B cell (primary cell): ENCODE results near the gene PAQR4. TPM values are rescaled to one million over a fixed set of nuclear protein-coding genes. Genes with fewer than 3 reads are reported as not detected.

ENCODE experiments used
- ATAC-seq: fragments of 200-7000 bp; cut with Tn5 transposase; one replicate; pipeline ENCODE4 v1.10.0; 2021; ENCODE audit warnings: low read depth, mild to moderate bottlenecking, moderate number of reproducible peaks, moderate library complexity
- CTCF ChIA-PET: fragments of 350-600 bp; sonication (Branson Sonifier 250); formaldehyde crosslinking; loops from one replicate; lab custom pipeline; 2021; ENCODE audit warnings: antibody characterized with exemption, inconsistent platforms; lab: Charles Lee
- POLR2A ChIA-PET: fragments of 350-600 bp; sonication (Branson Sonifier 250); formaldehyde crosslinking; loops from one replicate; lab custom pipeline; 2021; ENCODE audit warnings: antibody characterized with exemption; lab: Charles Lee
- DNase-seq: peaks from one replicate; pipeline ENCODE4 v3.0.0; 2013
- H2AFZ ChIP-seq: 2 replicates; pipeline ENCODE4 v1.6.1; 2012; ENCODE audit warnings: mild to moderate bottlenecking, low read depth, low read length; ENCODE audit not compliant: insufficient read depth, poor library complexity, severe bottlenecking
- H3K27ac ChIP-seq, 2 donors: 1 replicate in 1 of 2; 2 replicates in 1 of 2; pipeline ENCODE4 v1.5.1; 2012 to 2013; ENCODE audit warnings: low read length in 2 of 2, mild to moderate bottlenecking in 2 of 2, moderate library complexity in 1 of 2
- H3K27me3 ChIP-seq, 4 experiments: fragments of 200-600 bp in 1 of 4; sonication (generic) in 1 of 4; replicated peaks in 1 of 4; 1 replicate in 2 of 4; 2 replicates in 2 of 4; pipeline versions ENCODE4 v1.6.1 to v1.7.0; 2013 to 2016; ENCODE audit warnings: low read length in 3 of 4, mild to moderate bottlenecking in 2 of 4, mixed read lengths in 1 of 4, moderate library complexity in 1 of 4; ENCODE audit not compliant: insufficient read depth in 4 of 4, control insufficient read depth in 3 of 4; ENCODE audit errors: control extremely low read depth in 1 of 4
- H3K36me3 ChIP-seq, 2 experiments: replicated peaks in 1 of 2; 1 replicate in 1 of 2; 2 replicates in 1 of 2; pipeline versions ENCODE4 v1.6.1 to v1.7.1; 2013; ENCODE audit warnings: low read length in 1 of 2; ENCODE audit not compliant: insufficient read depth in 2 of 2, control insufficient read depth in 1 of 2; ENCODE audit errors: control extremely low read depth in 1 of 2, extremely low read depth in 1 of 2
- H3K4me1 ChIP-seq, 2 donors: fragments of 200-600 bp in 1 of 2; sonication (generic) in 1 of 2; 1 replicate in 1 of 2; 2 replicates in 1 of 2; pipeline versions ENCODE4 v1.5.1 to v1.6.1; 2013 to 2017; ENCODE audit warnings: low read length in 2 of 2; ENCODE audit not compliant: control insufficient read depth in 2 of 2, insufficient read depth in 2 of 2
- H3K4me2 ChIP-seq: replicated peaks from 2 replicates; pipeline ENCODE3; 2012; ENCODE audit warnings: mild to moderate bottlenecking, low read depth, low read length; ENCODE audit not compliant: poor library complexity, severe bottlenecking
- H3K4me3 ChIP-seq, 5 experiments: fragments of 200-600 bp in 1 of 5; sonication (generic) in 1 of 5; 1 replicate in 3 of 5; 2 replicates in 2 of 5; pipeline versions ENCODE4 v1.5.1 to v1.7.0; 2011 to 2016; ENCODE audit warnings: low read length in 4 of 5, mild to moderate bottlenecking in 4 of 5, low read depth in 2 of 5, control low read depth in 1 of 5, moderate library complexity in 1 of 5; ENCODE audit not compliant: insufficient read depth in 1 of 5; ENCODE audit errors: control extremely low read depth in 1 of 5, extremely low read depth in 1 of 5
- H3K79me2 ChIP-seq: fragments of 200-600 bp; sonication (generic); one replicate; pipeline ENCODE4 v1.6.0; 2016; ENCODE audit warnings: low read length; ENCODE audit not compliant: control insufficient read depth, insufficient read depth
- H3K9ac ChIP-seq: fragments of 200-600 bp; sonication (generic); 2 replicates; pipeline ENCODE4 v1.6.1; 2017; ENCODE audit warnings: mild to moderate bottlenecking, low read length, moderate library complexity
- H3K9me3 ChIP-seq, 3 donors: one replicate each; pipeline versions ENCODE4 v1.6.1 to v1.7.1; 2013; ENCODE audit warnings: low read length in 2 of 3; ENCODE audit not compliant: control insufficient read depth in 2 of 3, insufficient read depth in 1 of 3; ENCODE audit errors: control extremely low read depth in 1 of 3
- H4K20me1 ChIP-seq: 2 replicates; pipeline ENCODE4 v1.6.0; 2012; ENCODE audit warnings: mild to moderate bottlenecking, low read length; ENCODE audit not compliant: insufficient read depth, control insufficient read depth, poor library complexity, severe bottlenecking
- H3K27ac Mint-ChIP-seq: one replicate; pipeline ENCODE4 v1.8.0; 2021; ENCODE audit warnings: mixed read lengths
- H3K27me3 Mint-ChIP-seq: one replicate; pipeline ENCODE4 v1.8.0; 2021; ENCODE audit warnings: mixed read lengths
- H3K4me1 Mint-ChIP-seq: one replicate; pipeline ENCODE4 v1.8.0; 2021; ENCODE audit warnings: mixed read lengths
- H3K4me3 Mint-ChIP-seq: one replicate; pipeline ENCODE4 v1.8.0; 2021; ENCODE audit warnings: mixed read lengths
- H3K9me3 Mint-ChIP-seq: one replicate; pipeline ENCODE4 v1.8.0; 2022; ENCODE audit warnings: mixed read lengths; ENCODE audit not compliant: insufficient read depth
- CTCF ChIP-seq: fragments of 200-600 bp; IDR thresholded peaks from one replicate; pipeline ENCODE4 v1.8.0; 2022; ENCODE audit warnings: antibody characterized with exemption, mild to moderate bottlenecking
- EZH2 ChIP-seq: IDR thresholded peaks from 2 replicates; pipeline ENCODE4 v1.6.1; 2012; ENCODE audit warnings: borderline replicate concordance, low read depth, mild to moderate bottlenecking, moderate library complexity, low read length; ENCODE audit not compliant: insufficient read depth, poor library complexity, severe bottlenecking
- WGBS: methylation state at CpG from one replicate; pipeline ENCODE4 v1.1.5; 2013; ENCODE audit warnings: missing lambda C conversion rate; ENCODE audit not compliant: insufficient coverage; 5-methylcytosine and 5-hydroxymethylcytosine counted together
- intact Hi-C: fragments of 100-400 bp; cut with micrococcal nuclease; formaldehyde crosslinking; loops from one replicate; pipeline ENCODE4 v1.10.0; 2022
- polyA plus RNA-seq: library from polyadenylated mRNA; depleted of rRNA; stranded (reverse); fragments of >200 nt; gene quantifications from 2 replicates; pipeline ENCODE4 v1.2.3, GENCODE V29; 2012
- total RNA-seq, 2 donors: library from RNA; stranded (reverse); fragments of 120-200 nt in 1 of 2; gene quantifications; 1 replicate in 1 of 2; 2 replicates in 1 of 2; pipeline versions ENCODE4 v1.2.3 to v1.2.4, GENCODE V29; 2013 to 2022

PAQR4 gene
- total and polyA plus RNA-seq, 2 donors (not counting 1 experiment from before 2014, with no cell fraction given), result 2.6 to 2.8 TPM

- H3K27me3 ChIP-seq, result peaks cover 0 to 10% (median 2%) of the 10 kb centered on the region in 4 experiments
- CTCF ChIA-PET, result interaction anchor here (0.6 to 9.6 kb wide), 18 partner anchors 14 to 160 kb away, joined by 3 to 213 read pairs (median 4); partner anchors contain the start of genes CLDN6, HCFC1R1, THOC6 and TNFRSF12A
- H4K20me1 ChIP-seq, result no peaks in the 10 kb centered on the region
- H3K4me1 ChIP-seq, result peaks cover 25 to 32% of the 10 kb centered on the region in 2 donors
- Mint-ChIP-seq H3K9me3 (no peaks in the 10 kb centered on the region), H3K4me1 (peaks cover 26% of the 10 kb centered on the region), H3K4me3 (peak overlapping the region; percentile 71), H3K27ac (no peak overlapping the region), H3K27me3 (peaks cover 9% of the 10 kb centered on the region)
- intact Hi-C loops, result loop anchor here (1.0 kb wide), 2 partner anchors 20 to 24 kb away; partner anchors contain the start of genes PKMYT1 and THOC6
- WGBS, result under 1% methylated on average over 66 of the region's 67 CpGs
- H2AFZ ChIP-seq, result no peak overlapping the region
- H3K9me3 ChIP-seq, result peaks cover 0 to 18% (median 0%) of the 10 kb centered on the region in 3 donors
- H3K79me2 ChIP-seq, result no peaks in the 10 kb centered on the region
- no peak overlapping the region for H3K4me3 ChIP-seq
- ATAC-seq, result no peak
- POLR2A ChIA-PET, result interaction anchor here (1.1 kb wide), 2 partner anchors 16 to 18 kb away, joined by 5 to 9 read pairs; partner anchors contain the start of genes HCFC1R1 and TNFRSF12A
- H3K36me3 ChIP-seq, result no peaks in the 10 kb centered on the region
- H3K27ac ChIP-seq, result no peak overlapping the region
- no peak overlapping the region for H3K9ac ChIP-seq
- TF ChIP-seq EZH2 (no peak), CTCF (no peak)
- DNase-seq, result no peak
- H3K4me2 ChIP-seq, result peak overlapping the region; percentile 68
Measured at GRCh38 chr16:3004319-3004718, 35.2 kb downstream of the PAQR4 start.

- POLR2A ChIA-PET, result no interaction called here
- no peak overlapping the region for H2AFZ ChIP-seq
- ATAC-seq, result no peak
- peaks cover 9% of the 10 kb centered on the region for H3K27me3 Mint-ChIP-seq
- H3K27ac ChIP-seq, result no peak overlapping the region
- H3K36me3 ChIP-seq, result no peaks in the 10 kb centered on the region
- no peaks in the 10 kb centered on the region for H4K20me1 ChIP-seq
- no peaks in the 10 kb centered on the region for H3K79me2 ChIP-seq
- H3K9ac ChIP-seq, result no peak overlapping the region
- peak overlapping the region; percentile 71 for H3K4me3 Mint-ChIP-seq
- H3K9me3 Mint-ChIP-seq, result no peaks in the 10 kb centered on the region
- H3K4me2 ChIP-seq, result peak overlapping the region; percentile 68
- peaks cover 25 to 32% of the 10 kb centered on the region in 2 donors for H3K4me1 ChIP-seq
- 11% methylated on average over 21 of the region's 25 CpGs for WGBS
- peaks cover 0 to 18% (median 0%) of the 10 kb centered on the region in 3 donors for H3K9me3 ChIP-seq
- peak overlapping the region in 2 of 5 experiments; percentile 21 to 29 for H3K4me3 ChIP-seq
- H3K4me1 Mint-ChIP-seq, result peaks cover 26% of the 10 kb centered on the region
- H3K27me3 ChIP-seq, result peaks cover 0 to 10% (median 3%) of the 10 kb centered on the region in 4 experiments
- intact Hi-C loops, result loop anchor here (1.0 kb wide), 2 partner anchors 19 to 25 kb away; partner anchors contain the start of genes PKMYT1 and THOC6
- H3K27ac Mint-ChIP-seq, result no peak overlapping the region
- CTCF ChIA-PET, result interaction anchor here (1.0 to 9.6 kb wide), 4 partner anchors 17 to 124 kb away, joined by 3 to 213 read pairs (median 32); partner anchors contain the start of genes HCFC1R1, THOC6 and TNFRSF12A
- no peak for DNase-seq
- TF ChIP-seq CTCF (no peak), EZH2 (no peak)
Measured at GRCh38 chr16:3004781-3005284, 35.7 kb downstream of the PAQR4 start.
